C4-2B (cell line): ENCODE results near the gene XPNPEP2.

Experiments used
- ZFX ChIP-seq: fragments of 450-650 bp; IDR thresholded peaks from 2 replicates; pipeline ENCODE4 v1.6.1; 2017
- TF ChIP-seq, protein P1 (sequence below): fragments of 450-650 bp; conservative IDR thresholded peaks from 2 replicates; pipeline ENCODE4 v1.5.1; 2017; ENCODE audit warnings: mild to moderate bottlenecking

DNA sequence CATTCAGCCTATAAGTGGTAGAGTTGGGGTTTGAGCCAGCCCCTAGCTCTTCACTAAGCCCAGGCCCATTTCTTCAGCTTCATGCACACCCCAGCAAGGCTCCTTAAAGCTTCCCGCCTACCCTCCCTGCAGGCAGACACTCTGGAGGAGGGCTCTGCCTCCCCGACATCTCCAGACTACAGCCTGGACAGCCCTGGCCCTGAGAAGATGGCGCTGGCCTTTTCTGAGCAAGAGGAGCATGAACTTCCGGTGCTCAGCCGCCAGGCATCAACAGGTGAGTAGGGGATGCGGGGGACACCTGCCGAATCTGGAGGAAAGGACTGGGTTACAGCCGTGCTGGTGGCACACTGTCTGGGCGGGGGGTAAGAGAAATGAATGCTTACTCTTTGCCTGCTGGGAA, 52.0 kb downstream of the XPNPEP2 start:
- TF ChIP-seq, protein P1, sequence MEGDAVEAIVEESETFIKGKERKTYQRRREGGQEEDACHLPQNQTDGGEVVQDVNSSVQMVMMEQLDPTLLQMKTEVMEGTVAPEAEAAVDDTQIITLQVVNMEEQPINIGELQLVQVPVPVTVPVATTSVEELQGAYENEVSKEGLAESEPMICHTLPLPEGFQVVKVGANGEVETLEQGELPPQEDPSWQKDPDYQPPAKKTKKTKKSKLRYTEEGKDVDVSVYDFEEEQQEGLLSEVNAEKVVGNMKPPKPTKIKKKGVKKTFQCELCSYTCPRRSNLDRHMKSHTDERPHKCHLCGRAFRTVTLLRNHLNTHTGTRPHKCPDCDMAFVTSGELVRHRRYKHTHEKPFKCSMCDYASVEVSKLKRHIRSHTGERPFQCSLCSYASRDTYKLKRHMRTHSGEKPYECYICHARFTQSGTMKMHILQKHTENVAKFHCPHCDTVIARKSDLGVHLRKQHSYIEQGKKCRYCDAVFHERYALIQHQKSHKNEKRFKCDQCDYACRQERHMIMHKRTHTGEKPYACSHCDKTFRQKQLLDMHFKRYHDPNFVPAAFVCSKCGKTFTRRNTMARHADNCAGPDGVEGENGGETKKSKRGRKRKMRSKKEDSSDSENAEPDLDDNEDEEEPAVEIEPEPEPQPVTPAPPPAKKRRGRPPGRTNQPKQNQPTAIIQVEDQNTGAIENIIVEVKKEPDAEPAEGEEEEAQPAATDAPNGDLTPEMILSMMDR = no peak
- TF ChIP-seq ZFX = no peak
